ENCODE measurements around the gene SPPL2B. TPM values are rescaled to one million over a fixed set of nuclear protein-coding genes. Genes with fewer than 3 reads are reported as not detected.

Gene SPPL2B
- total RNA-seq, 1 donor from 2014 or later, result 20.7 TPM

DNA sequence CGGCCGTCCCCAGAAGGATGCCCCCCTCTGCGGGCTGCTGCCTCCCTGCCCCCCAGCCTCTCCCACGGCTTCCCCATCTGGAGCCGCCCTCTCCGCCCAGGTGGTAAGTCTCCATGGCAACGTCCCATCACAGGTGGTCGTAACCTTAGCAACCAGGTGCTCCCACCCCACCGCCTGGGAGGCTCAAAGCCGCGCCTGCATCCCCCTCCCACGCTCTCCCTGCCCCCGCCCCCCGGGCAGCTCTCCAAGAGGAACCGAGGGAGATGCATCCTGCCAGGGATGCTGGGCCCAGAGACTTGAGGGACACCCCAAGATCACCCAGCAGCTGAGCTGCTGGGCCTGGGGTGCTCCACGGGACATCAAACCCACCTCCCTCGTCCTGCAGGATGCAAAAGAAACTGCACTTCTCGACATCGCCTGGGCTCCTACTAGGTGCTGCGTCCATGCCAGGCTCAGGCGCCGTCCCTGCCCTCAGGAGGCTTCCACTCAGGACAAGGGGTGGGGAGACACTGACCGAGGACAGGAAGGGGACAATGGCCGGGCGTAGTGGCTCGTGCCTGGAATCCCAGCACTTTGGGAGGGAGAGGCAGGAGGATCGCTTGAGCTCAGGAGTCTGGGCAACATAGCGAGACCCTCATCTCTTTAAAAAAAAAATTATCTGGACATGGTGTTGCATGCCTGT lies 15.5 kb upstream of the SPPL2B start:
- no peak overlapping the region for H3K27ac ChIP-seq
- Mint-ChIP-seq H3K27me3 (ENCODE audit: insufficient read depth, low read depth) (peaks cover 15% of the 10 kb centered on the region), H3K36me3 (no peaks in the 10 kb centered on the region), H3K4me3 (no peak overlapping the region), H3K9me3 (peaks cover 20% of the 10 kb centered on the region), H3K27ac (no peak overlapping the region), H3K4me1 (peaks cover 15% of the 10 kb centered on the region)
- TF ChIP-seq, protein P1, sequence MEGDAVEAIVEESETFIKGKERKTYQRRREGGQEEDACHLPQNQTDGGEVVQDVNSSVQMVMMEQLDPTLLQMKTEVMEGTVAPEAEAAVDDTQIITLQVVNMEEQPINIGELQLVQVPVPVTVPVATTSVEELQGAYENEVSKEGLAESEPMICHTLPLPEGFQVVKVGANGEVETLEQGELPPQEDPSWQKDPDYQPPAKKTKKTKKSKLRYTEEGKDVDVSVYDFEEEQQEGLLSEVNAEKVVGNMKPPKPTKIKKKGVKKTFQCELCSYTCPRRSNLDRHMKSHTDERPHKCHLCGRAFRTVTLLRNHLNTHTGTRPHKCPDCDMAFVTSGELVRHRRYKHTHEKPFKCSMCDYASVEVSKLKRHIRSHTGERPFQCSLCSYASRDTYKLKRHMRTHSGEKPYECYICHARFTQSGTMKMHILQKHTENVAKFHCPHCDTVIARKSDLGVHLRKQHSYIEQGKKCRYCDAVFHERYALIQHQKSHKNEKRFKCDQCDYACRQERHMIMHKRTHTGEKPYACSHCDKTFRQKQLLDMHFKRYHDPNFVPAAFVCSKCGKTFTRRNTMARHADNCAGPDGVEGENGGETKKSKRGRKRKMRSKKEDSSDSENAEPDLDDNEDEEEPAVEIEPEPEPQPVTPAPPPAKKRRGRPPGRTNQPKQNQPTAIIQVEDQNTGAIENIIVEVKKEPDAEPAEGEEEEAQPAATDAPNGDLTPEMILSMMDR (IDR thresholded peaks at IDR 0.05), result no peak
- TF ChIP-seq EZH2phosphoT487 (IDR thresholded peaks at IDR 0.05), result no peak
- TF ChIP-seq EZH2 (IDR thresholded peaks at IDR 0.05), result no peak
- no peak overlapping the region for H3K4me2 ChIP-seq
- no peaks in the 10 kb centered on the region for H3K79me2 ChIP-seq (ENCODE audit: low read depth)
- no peaks in the 10 kb centered on the region for H3K9me3 ChIP-seq (ENCODE audit: low read depth)
- H3K4me3 ChIP-seq, result no peak overlapping the region
- no peaks in the 10 kb centered on the region for H4K20me1 ChIP-seq (ENCODE audit: low read depth)
- H3F3A ChIP-seq (ENCODE audit: low read depth), result peaks cover 4% of the 10 kb centered on the region
- H3K36me3 ChIP-seq, result no peaks in the 10 kb centered on the region
- peaks cover 4% of the 10 kb centered on the region for H3K4me1 ChIP-seq
- DNase-seq (ENCODE audit: low spot score), result no peak
- H3K9ac ChIP-seq, result no peak overlapping the region
- H2AFZ ChIP-seq (replicated peaks), result no peak overlapping the region
- peaks cover 58% of the 10 kb centered on the region for H3K27me3 ChIP-seq

DNA sequence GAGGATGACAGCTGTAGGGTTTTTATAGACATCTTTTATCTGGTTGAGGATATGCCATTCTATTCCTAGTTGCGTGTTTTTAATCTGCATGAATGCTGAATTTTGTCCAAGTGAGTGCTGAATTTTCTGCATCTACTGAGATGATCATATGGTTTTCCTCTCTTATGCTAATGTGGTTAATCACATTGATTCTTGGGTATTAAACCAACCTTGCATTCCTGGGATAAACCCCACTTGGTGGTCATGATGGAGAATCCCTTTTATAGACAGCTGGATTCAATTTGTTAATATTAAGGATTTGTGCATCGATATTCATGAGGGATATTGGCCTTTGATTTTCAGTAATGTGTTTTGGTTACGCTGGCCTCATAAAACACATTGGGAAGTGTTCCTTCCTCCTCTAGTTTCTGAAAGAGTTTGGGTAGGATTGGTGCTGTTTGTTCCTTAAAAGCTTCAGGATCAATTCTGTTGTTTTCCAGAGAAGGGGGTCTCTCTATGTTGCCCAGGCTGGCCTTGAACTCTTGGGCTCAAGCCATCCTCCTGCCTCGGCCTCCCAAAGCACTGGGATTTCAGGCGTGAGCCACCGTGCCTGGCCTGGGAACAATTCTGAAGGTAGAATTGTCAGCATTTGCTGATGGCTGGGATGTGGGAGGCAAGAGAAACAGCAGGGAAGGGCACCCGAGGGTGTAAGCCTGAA lies 13.2 kb upstream of the SPPL2B start:
- Histone ChIP-seq H3K27ac (no peak overlapping the region), H3K9me3 (ENCODE audit: low read depth) (no peaks in the 10 kb centered on the region), H3K4me1 (peaks cover 4% of the 10 kb centered on the region), H2AFZ (replicated peaks) (no peak overlapping the region), H3F3A (ENCODE audit: low read depth) (peaks cover 4% of the 10 kb centered on the region), H3K36me3 (no peaks in the 10 kb centered on the region), H3K4me3 (no peak overlapping the region), H3K79me2 (ENCODE audit: low read depth) (no peaks in the 10 kb centered on the region), H4K20me1 (ENCODE audit: low read depth) (no peaks in the 10 kb centered on the region), H3K27me3 (peaks cover 36% of the 10 kb centered on the region), H3K4me2 (no peak overlapping the region), H3K9ac (no peak overlapping the region)
- no peak overlapping the region for H3K27ac Mint-ChIP-seq
- H3K27me3 Mint-ChIP-seq (ENCODE audit: insufficient read depth, low read depth), result peaks cover 18% of the 10 kb centered on the region
- peak overlapping the region; percentile 28 for H3K4me3 Mint-ChIP-seq
- no peaks in the 10 kb centered on the region for H3K36me3 Mint-ChIP-seq
- peaks cover 18% of the 10 kb centered on the region for H3K9me3 Mint-ChIP-seq
- peaks cover 11% of the 10 kb centered on the region for H3K4me1 Mint-ChIP-seq
- DNase-seq (ENCODE audit: low spot score), result no peak
- TF ChIP-seq, protein P1 (IDR thresholded peaks at IDR 0.05), result no peak
- no peak for TF ChIP-seq EZH2phosphoT487 (IDR thresholded peaks at IDR 0.05)

DNA sequence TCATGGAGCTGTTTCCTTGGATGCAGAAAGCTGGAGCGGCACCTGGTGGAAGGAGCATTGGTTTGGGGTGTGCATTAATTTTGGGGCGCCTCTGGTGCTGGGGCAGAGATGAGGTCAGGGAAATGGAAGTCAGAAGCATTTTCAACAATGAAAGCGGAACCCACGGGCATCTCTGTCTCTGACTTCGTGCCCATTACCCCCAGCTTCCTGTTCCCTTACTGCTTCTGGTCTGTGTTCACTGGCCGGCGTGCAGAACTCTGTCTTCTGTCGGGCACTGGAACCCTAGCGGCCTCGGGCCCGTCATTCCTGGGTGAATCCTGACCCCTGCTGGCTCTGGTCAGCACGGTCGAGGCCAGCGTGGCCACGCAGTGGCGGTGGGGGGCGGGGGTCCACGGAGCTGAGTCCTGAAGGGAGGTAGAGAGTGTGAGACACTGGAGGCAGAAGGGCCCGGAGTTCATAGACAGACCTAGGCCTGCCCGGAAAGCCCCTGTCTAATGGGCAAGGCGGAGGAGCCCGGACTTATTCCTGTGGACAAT lies 12.6 kb upstream of the SPPL2B start:
- Mint-ChIP-seq H3K27ac (no peak overlapping the region), H3K36me3 (no peaks in the 10 kb centered on the region), H3K27me3 (ENCODE audit: insufficient read depth, low read depth) (peaks cover 19% of the 10 kb centered on the region), H3K4me1 (peaks cover 11% of the 10 kb centered on the region), H3K9me3 (peaks cover 18% of the 10 kb centered on the region), H3K4me3 (no peak overlapping the region)
- H2AFZ ChIP-seq (replicated peaks), result peak overlapping the region; percentile 26
- peak overlapping the region; percentile 18 for H3K4me2 ChIP-seq
- no peaks in the 10 kb centered on the region for H3K79me2 ChIP-seq (ENCODE audit: low read depth)
- no peak overlapping the region for H3K27ac ChIP-seq
- H3K4me1 ChIP-seq, result peaks cover 4% of the 10 kb centered on the region
- peak; percentile 86 for DNase-seq (ENCODE audit: low spot score)
- H3K9ac ChIP-seq, result no peak overlapping the region
- H3K4me3 ChIP-seq, result no peak overlapping the region
- H3F3A ChIP-seq (ENCODE audit: low read depth), result peaks cover 4% of the 10 kb centered on the region
- no peaks in the 10 kb centered on the region for H3K9me3 ChIP-seq (ENCODE audit: low read depth)
- TF ChIP-seq, protein P1 (IDR thresholded peaks at IDR 0.05), result peak; percentile 81
- TF ChIP-seq EZH2 (IDR thresholded peaks at IDR 0.05) (no peak), EZH2phosphoT487 (IDR thresholded peaks at IDR 0.05) (no peak)
- H3K27me3 ChIP-seq, result peaks cover 33% of the 10 kb centered on the region
- no peaks in the 10 kb centered on the region for H3K36me3 ChIP-seq
- H4K20me1 ChIP-seq (ENCODE audit: low read depth), result no peaks in the 10 kb centered on the region
